HepG2 (cell line): Measurements from ENCODE around the gene GHRL. TPM values are rescaled to one million over a fixed set of nuclear protein-coding genes. Genes with fewer than 3 reads are reported as not detected.

Experiments used
- ATAC-seq: fragments of 200-7000 bp; cut with Tn5 transposase; 3 replicates; pipeline ENCODE4 v1.9.1; 2020; ENCODE audit warnings: mild to moderate bottlenecking, moderate library complexity
- BruUV-seq: library from RNA; stranded (reverse); fragments of 400-500 nt; replicated peaks from 2 replicates; lab custom pipeline; 2021; lab: Mats Ljungman, UMichigan
- CTCF ChIA-PET: fragments of 300-600 bp; formaldehyde crosslinking; extraction: SDS; loops from one replicate; lab custom pipeline; 2021; ENCODE audit warnings: low total read pairs, inconsistent platforms, low intra/inter-chr PET ratio; lab: Yijun Ruan, JAX
- POLR2A ChIA-PET: fragments of 350-600 bp; sonication (Branson Sonifier 250); formaldehyde crosslinking; loops from one replicate; lab custom pipeline; 2020; ENCODE audit warnings: antibody characterized with exemption, inconsistent platforms; lab: Yijun Ruan, JAX
- DNase-seq: peaks from one replicate; pipeline ENCODE4 v3.0.0-alpha.2; 2015; ENCODE audit warnings: low spot score
- FAIRE-seq: peaks from 3 replicates; lab custom pipeline; 2011; peaks lifted over from hg19 to GRCh38; lab: Jason Lieb, UNC
- H2AFZ ChIP-seq: one replicate; pipeline ENCODE4 v1.6.1; 2011; ENCODE audit warnings: low read length, inconsistent platforms
- H3K27ac ChIP-seq: fragments of 300-600 bp; 3 replicates; pipeline ENCODE4 v1.8.0; 2011; ENCODE audit warnings: mixed run types, mild to moderate bottlenecking, mixed read lengths, low read length, inconsistent platforms; ENCODE audit not compliant: insufficient read depth; ENCODE audit errors: extremely low read length
- H3K27me3 ChIP-seq, 2 experiments: fragments of 200-600 bp in 1 of 2; 2 replicates in 1 of 2; 3 replicates in 1 of 2; pipeline versions ENCODE4 v1.6.0 to v1.8.0; 2011; ENCODE audit warnings: low read length in 2 of 2, mild to moderate bottlenecking in 2 of 2, moderate library complexity in 2 of 2, inconsistent platforms in 1 of 2; ENCODE audit not compliant: insufficient read depth in 2 of 2, control insufficient read depth in 1 of 2
- H3K36me3 ChIP-seq, 2 experiments: fragments of 200-600 bp in 1 of 2; replicated peaks in 1 of 2; 2 replicates in 1 of 2; 3 replicates in 1 of 2; pipeline versions ENCODE4 v1.5.1 to v1.8.0; 2011; ENCODE audit warnings: low read length in 2 of 2, inconsistent platforms in 1 of 2; ENCODE audit not compliant: insufficient read depth in 2 of 2, control insufficient read depth in 1 of 2
- H3K4me1 ChIP-seq: 2 replicates; pipeline ENCODE4 v1.5.1; 2012; ENCODE audit warnings: low read length, inconsistent platforms; ENCODE audit not compliant: insufficient read depth
- H3K4me2 ChIP-seq: 2 replicates; pipeline ENCODE4 v1.6.0; 2011; ENCODE audit warnings: low read depth, low read length, inconsistent platforms
- H3K4me3 ChIP-seq, 3 experiments: fragments of 200-600 bp in 1 of 3; sonication (generic), shearing (Covaris generic) in 1 of 3; replicated peaks in 1 of 3; 2 replicates each; pipeline ENCODE4 v1.5.1; 2011 to 2016; ENCODE audit warnings: low read length in 3 of 3, inconsistent platforms in 2 of 3, low read depth in 2 of 3, mild to moderate bottlenecking in 2 of 3, control low read depth in 1 of 3, mixed read lengths in 1 of 3; ENCODE audit not compliant: insufficient read depth in 1 of 3
- H3K79me2 ChIP-seq: one replicate; pipeline ENCODE4 v1.6.1; 2011; ENCODE audit warnings: low read length, inconsistent platforms; ENCODE audit not compliant: insufficient read depth
- H3K9ac ChIP-seq: 2 replicates; pipeline ENCODE4 v1.6.0; 2011; ENCODE audit warnings: mild to moderate bottlenecking, low read depth, low read length, inconsistent platforms; ENCODE audit not compliant: insufficient read depth
- H3K9me3 ChIP-seq: 2 replicates; pipeline ENCODE4 v1.5.1; 2012; ENCODE audit warnings: mild to moderate bottlenecking, low read length
- H4K20me1 ChIP-seq: 2 replicates; pipeline ENCODE4 v1.6.0; 2011; ENCODE audit warnings: inconsistent platforms, mild to moderate bottlenecking, low read length, moderate library complexity; ENCODE audit not compliant: insufficient read depth
- AGO2 ChIP-seq: fragments of 200-400 bp; formaldehyde crosslinking; optimal IDR thresholded peaks from 2 replicates; pipeline ENCODE3; 2017; ENCODE audit warnings: mild to moderate bottlenecking, low read depth, low read length, moderate library complexity
- ARHGAP35 ChIP-seq: sonication (generic); formaldehyde crosslinking; IDR thresholded peaks from 2 replicates; pipeline ENCODE4 v1.9.0; 2022; ENCODE audit warnings: mild to moderate bottlenecking, inconsistent platforms, moderate library complexity, missing genetic modification reagents, borderline replicate concordance
- BRF2 ChIP-seq: sonication (generic); formaldehyde crosslinking; IDR thresholded peaks from 2 replicates; pipeline ENCODE4 v1.8.1; 2022; ENCODE audit warnings: mild to moderate bottlenecking, missing genetic modification reagents
- CHD2 ChIP-seq: IDR thresholded peaks from 2 replicates; pipeline ENCODE4 v1.6.1; 2011; ENCODE audit warnings: low read depth, low read length, improper control_type of control experiment
- CHD4 ChIP-seq: fragments of 200-600 bp; sonication (generic); IDR thresholded peaks from 2 replicates; pipeline ENCODE4 v1.7.0; 2017; ENCODE audit warnings: mild to moderate bottlenecking, low read length, borderline replicate concordance
- HNRNPK ChIP-seq: fragments of 200-400 bp; formaldehyde crosslinking; IDR thresholded peaks from 2 replicates; pipeline ENCODE4 v1.6.1; 2018; ENCODE audit warnings: low read length, low read depth, moderate library complexity, mild to moderate bottlenecking; ENCODE audit not compliant: poor library complexity, severe bottlenecking
- SIX4 ChIP-seq: sonication (generic); formaldehyde crosslinking; IDR thresholded peaks from 2 replicates; pipeline ENCODE4 v1.4.0; 2020; ENCODE audit warnings: missing genetic modification reagents
- ZNF543 ChIP-seq: sonication (generic); formaldehyde crosslinking; IDR thresholded peaks from 2 replicates; pipeline ENCODE4 v1.4.0; 2020; ENCODE audit warnings: mild to moderate bottlenecking, missing genetic modification reagents
- ZNF652 ChIP-seq: IDR thresholded peaks from 2 replicates; pipeline ENCODE4 v1.6.1; 2016; ENCODE audit warnings: low read depth, borderline replicate concordance
- WGBS: methylation state at CpG from one replicate; pipeline ENCODE4 v1.1.6; 2017; ENCODE audit warnings: low lambda C conversion rate; 5-methylcytosine and 5-hydroxymethylcytosine counted together
- in situ Hi-C: cut with HindIII; loops from 2 replicates; pipeline ENCODE4 v1.10.0; 2017; ENCODE audit warnings: low pct_unique_long_range_greater_than_20kb; ENCODE audit not compliant: extremely low pct_ligation_motif_present
- intact Hi-C: fragments of 100-400 bp; cut with micrococcal nuclease; formaldehyde crosslinking; loops from one replicate; pipeline ENCODE4 v1.10.0; 2022; ENCODE audit not compliant: unreplicated experiment
- polyA plus RNA-seq, 8 experiments: library from polyadenylated mRNA; depleted of rRNA in 3 of 8; stranded (reverse) in 7 of 8; unstranded in 1 of 8; fragments of >200 nt; fragmentation: Illumina TruSeq in 4 of 8; extraction: Trizol in 4 of 8; gene quantifications; 2 replicates each; pipeline versions ENCODE4 v1.2.1 to v1.2.3, GENCODE V29; 2011 to 2016; ENCODE audit warnings: low read depth in 4 of 8, missing spikeins in 1 of 8, mixed read lengths in 1 of 8; ENCODE audit not compliant: insufficient read depth in 1 of 8
- total RNA-seq, 5 experiments: library from RNA; depleted of rRNA; stranded (reverse); fragments of >200 nt; fragmentation: Illumina TruSeq; extraction: Trizol; gene quantifications; 2 replicates each; pipeline ENCODE4 v1.2.3, GENCODE V29; 2016; ENCODE audit warnings: low read depth in 1 of 5
- TF ChIP-seq, protein P1 (sequence below): IDR thresholded peaks from 2 replicates; pipeline ENCODE4 v1.6.1; 2016; ENCODE audit warnings: missing genetic modification reagents, missing compliant biosample characterization
- TF ChIP-seq, protein P2 (sequence below): sonication (generic); formaldehyde crosslinking; IDR thresholded peaks from 2 replicates; pipeline ENCODE4 v1.5.0; 2020; ENCODE audit warnings: missing genetic modification reagents, mild to moderate bottlenecking, borderline replicate concordance
- TF ChIP-seq, protein P3 (sequence below): IDR thresholded peaks from 2 replicates; pipeline ENCODE4 v1.6.1; 2016; ENCODE audit warnings: low read depth, borderline replicate concordance

Gene GHRL
- total and polyA plus RNA-seq, 2 of the 13 experiments (the other 11 are each of a cell fraction or from before 2014, with no cell fraction given), result 0.09 TPM; not detected in 1

GRCh38 chr3:10247679-10248183 is 45.0 kb downstream of the GHRL start:
- peak overlapping the region; percentile 49 for H3K9ac ChIP-seq
- H3K4me3 ChIP-seq, result peak overlapping the region; percentile 14 to 92 (median 77); a peak in 4 of 6 replicates
- peak overlapping the region; percentile 86 for H3K27ac ChIP-seq
- H2AFZ ChIP-seq, result no peak overlapping the region
- CTCF ChIA-PET, result no interaction called here
- POLR2A ChIA-PET, result interaction anchor here (0.6 to 2.0 kb wide), 27 partner anchors 8 to 497 kb away, joined by 3 to 16 read pairs (median 4); partner anchors contain the start of genes ARPC4, CRELD1, GHRL and OGG1
- H3K27me3 ChIP-seq, result no peaks in the 10 kb centered on the region; a peak in 1 of 5 replicates
- H3K36me3 ChIP-seq, result peaks cover 4 to 15% of the 10 kb centered on the region in 2 experiments; a peak in 4 of 5 replicates
- H3K4me1 ChIP-seq, result peaks cover 35% of the 10 kb centered on the region
- intact Hi-C loops, result no loop called here
- 0 out of 2 replicates have a peak, but pooled peaks have one; percentile 1 for TF ChIP-seq ZNF543
- TF ChIP-seq BRF2 (CRISPR knock-in tag), result 0 out of 2 replicates have a peak, but pooled peaks have one; percentile 31
- TF ChIP-seq, protein P1, sequence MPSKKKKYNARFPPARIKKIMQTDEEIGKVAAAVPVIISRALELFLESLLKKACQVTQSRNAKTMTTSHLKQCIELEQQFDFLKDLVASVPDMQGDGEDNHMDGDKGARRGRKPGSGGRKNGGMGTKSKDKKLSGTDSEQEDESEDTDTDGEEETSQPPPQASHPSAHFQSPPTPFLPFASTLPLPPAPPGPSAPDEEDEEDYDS (CRISPR knock-in tag), result no peak
- no peak for TF ChIP-seq ARHGAP35 (CRISPR knock-in tag)
- no peak for TF ChIP-seq ZNF652 (CRISPR knock-in tag)
- no peak for TF ChIP-seq SIX4
- TF ChIP-seq, protein P2, sequence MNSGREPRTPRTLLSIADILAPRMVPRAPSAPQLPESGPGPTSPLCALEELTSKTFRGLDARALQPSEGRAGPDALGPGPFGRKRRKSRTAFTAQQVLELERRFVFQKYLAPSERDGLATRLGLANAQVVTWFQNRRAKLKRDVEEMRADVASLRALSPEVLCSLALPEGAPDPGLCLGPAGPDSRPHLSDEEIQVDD (CRISPR knock-in tag), result 0 out of 2 replicates have a peak, but pooled peaks have one; percentile 6
- TF ChIP-seq, protein P3, sequence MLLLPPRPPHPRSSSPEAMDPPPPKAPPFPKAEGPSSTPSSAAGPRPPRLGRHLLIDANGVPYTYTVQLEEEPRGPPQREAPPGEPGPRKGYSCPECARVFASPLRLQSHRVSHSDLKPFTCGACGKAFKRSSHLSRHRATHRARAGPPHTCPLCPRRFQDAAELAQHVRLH (CRISPR knock-in tag), result no peak
- no peak for TF ChIP-seq CHD2
- TF ChIP-seq AGO2, result no peak
- TF ChIP-seq HNRNPK, result no peak
- TF ChIP-seq CHD4, result 0 out of 2 replicates have a peak, but pooled peaks have one; percentile 42
- TF ChIP-seq, all 625 proteins: peak for 4
- Histone ChIP-seq H3K4me2 (peak overlapping the region; percentile 75), H4K20me1 (peaks cover 11% of the 10 kb centered on the region; the same call in 1 of the 2 replicates), H3K9me3 (peaks cover 20% of the 10 kb centered on the region), H3K79me2 (peaks cover 37% of the 10 kb centered on the region)
- ATAC-seq (no peak), DNase-seq (no peak), FAIRE-seq (no peak)
- BruUV-seq, result no TSS peak
- in situ Hi-C loops, result no loop called here
- 75% methylated on average over 14 of the region's 14 CpGs for WGBS
